KG1 (cell line): ENCODE measurements around the gene LAPTM4A.
"Not testable (repeated sequence)": the region's sequence is repeated elsewhere in the genome, so short reads cannot be mapped to it uniquely, and the experiment has no call there.

Experiments used
- DNase-seq: peaks from one replicate; lab custom pipeline; 2025; lab: John Stamatoyannopoulos, UW

Gene LAPTM4A

DNA sequence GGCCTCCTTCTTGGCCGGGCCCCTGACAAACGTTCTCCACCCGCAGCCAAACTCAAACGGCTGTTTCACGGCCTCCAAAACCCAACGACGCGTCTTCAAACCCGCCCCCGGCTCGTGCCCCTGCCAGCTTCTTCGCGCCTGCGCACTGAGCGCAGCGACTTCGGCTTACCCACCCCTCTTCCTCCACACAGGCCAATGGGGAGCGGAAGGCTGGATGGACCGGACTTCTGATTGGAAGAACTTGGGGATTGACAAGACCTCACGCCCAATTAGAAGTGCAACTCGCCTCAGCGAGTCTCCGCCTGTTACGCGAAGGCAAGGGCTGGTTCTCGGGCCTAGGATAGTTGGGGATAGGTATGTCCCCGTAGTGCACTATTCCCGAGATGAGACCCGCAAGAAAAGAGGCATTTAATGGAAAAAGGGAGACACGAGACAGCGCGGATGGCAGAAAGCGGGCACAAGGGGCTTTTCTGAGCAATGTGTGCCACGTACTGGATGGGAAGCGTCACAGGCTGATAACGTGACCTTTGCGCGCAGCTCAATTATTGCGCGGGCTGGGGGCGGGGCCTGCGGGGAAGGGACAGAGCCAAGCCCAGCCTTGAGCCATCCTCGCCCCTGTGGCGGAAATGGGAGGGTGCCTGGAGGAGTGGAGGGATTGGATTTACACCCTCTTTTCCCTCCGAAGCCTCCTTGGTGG lies at the start of gene LAPTM4A:
Gene LAPTM4A, minus strand, starts transcription at position 97 of the 697 bp plus-strand sequence. CDS start 108 bp downstream, outside the sequence.
- peak; percentile 99 for DNase-seq

- DNase-seq = no peak
These were observed 49.3 kb upstream of the LAPTM4A start for GRCh38 chr2:20100711-20101110.

DNA sequence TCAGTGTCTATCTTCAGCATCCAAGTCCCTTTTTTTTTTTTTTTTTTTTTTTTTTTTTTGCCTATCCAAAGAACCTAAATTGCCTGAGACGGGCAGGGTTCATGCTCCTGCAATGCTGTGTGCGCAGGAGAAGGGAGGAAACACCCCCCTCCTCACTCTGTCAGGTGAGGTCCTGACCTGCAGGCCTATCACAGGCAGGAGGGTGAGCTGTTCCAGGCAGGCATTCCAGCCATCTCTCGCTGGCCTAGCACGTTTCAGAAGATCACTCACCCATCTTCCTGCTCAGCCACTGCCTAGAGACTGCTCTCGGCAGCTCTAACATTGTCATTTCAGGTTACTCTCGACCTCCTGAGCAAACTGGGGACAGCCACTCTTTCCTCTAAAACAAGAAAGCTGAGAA lies 48.4 kb upstream of the LAPTM4A start:
- DNase-seq = no peak

DNA sequence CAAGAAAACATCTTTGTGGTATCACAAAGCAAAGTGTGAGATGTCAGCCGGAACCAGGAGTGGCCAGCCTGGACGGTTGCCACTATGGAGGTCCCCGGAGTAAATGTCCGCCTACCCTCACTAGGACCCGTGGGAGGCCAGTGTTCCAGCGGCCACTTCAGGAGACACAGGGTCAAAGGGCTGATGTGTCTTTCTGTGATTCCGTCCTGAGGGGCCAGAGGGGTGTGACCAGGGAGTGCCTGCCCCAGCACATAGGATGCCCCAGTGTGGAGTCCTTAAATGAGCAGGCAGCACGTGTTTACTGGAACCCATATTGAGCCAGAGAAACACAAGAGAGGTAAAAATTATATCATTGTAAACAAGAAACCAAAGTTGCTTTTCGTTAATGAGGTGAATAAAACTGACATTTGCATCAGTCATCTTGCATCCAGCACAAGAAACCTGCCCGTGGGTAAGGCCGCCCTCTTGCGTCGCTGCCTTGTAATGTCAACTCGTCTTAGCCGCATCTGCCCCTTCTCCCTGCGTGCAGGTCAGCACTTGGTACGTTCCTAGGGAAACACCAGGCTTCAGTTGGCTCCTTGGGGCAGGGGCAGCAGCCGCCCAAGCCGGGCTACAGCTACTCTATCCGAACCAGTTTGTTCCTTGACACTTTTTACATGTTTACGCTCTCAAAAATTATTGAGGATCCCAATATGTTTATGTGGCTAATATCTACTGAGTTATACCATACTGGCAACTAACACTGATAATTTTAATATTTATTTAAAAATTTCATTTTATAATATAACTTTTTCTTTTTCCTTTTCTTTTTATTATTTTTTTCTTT lies 46.7 kb upstream of the LAPTM4A start:
- no peak for DNase-seq

GRCh38 chr2:20095469-20095868 lies 44.0 kb upstream of the LAPTM4A start:
- no peak for DNase-seq

- no peak for DNase-seq
These were observed 43.5 kb upstream of the LAPTM4A start for GRCh38 chr2:20094955-20095354.

DNA sequence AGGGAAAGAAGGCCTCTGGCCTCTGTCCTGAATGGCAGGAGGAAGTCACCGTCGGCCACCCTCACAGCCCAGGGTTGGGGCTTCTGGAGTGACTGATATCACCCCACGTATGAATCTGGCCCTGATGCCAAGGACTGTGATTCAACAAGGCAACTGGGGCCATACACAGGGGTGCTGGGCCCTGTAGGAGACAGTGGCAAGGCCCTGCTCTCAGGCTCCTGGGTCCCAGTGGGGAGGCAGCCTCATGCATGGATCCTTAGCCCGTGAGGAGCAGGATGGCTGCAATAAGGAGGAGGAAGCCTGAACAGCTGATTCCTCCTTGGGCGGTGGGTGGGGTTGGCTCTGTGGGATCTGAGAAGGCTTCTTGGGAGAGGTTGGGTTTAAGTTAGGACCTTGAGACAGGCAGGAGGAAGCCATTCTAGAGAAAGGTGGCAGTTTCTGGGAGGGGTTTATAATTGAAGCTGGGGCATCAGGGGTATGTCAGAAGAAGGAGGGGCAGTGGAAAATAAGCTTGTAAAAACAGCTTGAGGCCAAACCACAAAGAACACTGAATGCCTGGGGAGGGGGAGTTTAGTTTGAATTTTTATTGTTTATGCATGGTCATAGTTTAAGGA lies 42.8 kb upstream of the LAPTM4A start:
- no peak for DNase-seq

GRCh38 chr2:20093263-20094141 lies 42.1 kb upstream of the LAPTM4A start:
- DNase-seq = no peak

- no peak for DNase-seq
These were observed 41.4 kb upstream of the LAPTM4A start for GRCh38 chr2:20092901-20093235.

- DNase-seq = no peak
These were observed 40.9 kb upstream of the LAPTM4A start for GRCh38 chr2:20092226-20092900.

DNA sequence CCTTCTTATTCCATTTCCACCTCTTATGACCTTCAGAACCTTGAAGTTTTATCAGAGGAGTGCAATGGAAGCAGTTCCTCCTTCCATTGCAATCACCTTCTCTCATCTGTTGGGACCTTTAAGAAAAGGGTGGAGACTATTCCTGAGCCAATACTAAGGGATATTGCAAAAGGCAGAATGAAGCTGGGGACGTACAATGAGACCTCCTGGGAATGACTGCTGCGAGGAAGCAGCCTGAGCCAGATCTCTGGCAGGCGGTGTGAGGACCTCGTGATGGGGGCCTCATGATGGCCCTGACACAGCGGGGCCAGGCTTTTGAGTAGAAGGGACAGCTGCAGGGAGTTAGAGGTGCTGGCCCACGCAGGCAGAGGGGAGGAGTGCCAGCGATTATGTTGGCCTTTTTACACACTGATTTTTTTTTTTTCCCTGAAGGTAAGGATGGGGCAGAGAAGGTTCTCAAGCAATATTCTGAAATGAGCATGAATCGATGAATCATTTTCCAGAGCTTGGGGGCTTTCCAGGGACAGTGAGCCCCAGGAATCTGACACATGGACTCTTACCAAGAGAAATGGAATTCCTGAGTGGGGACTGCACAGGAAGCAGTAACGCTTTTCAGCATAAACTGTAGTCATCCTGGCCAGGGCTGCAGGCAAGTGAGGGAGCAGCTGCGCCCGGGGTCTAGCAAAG lies 40.0 kb upstream of the LAPTM4A start:
- DNase-seq = no peak

GRCh38 chr2:20089715-20090464 lies 38.5 kb upstream of the LAPTM4A start:
- no peak for DNase-seq

DNA sequence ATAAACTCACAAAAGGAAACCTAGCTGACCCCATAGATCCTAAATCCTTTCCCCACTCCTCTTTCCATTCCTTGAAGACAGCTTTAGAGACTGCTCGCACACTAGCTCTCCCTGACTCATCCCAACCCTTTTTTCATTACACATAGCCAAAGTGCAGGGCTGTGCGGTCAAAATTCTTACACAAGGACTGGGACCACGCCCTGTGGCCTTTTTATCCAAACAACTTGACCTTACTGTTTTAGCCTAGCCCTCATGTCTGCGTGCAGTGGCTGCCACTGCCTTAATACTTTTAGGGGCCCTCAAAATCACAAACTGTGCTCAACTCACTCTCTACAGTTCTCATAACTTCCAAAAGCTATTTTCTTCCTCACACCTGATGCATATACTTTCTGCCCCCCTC lies 34.5 kb upstream of the LAPTM4A start:
- DNase-seq = not testable (repeated sequence)

GRCh38 chr2:20082812-20083211 lies 31.4 kb upstream of the LAPTM4A start:
- not testable (repeated sequence) for DNase-seq

- no peak for DNase-seq
These were observed 30.4 kb upstream of the LAPTM4A start for GRCh38 chr2:20081841-20082240.

GRCh38 chr2:20080839-20081415 lies 29.5 kb upstream of the LAPTM4A start:
- DNase-seq = no peak

DNA sequence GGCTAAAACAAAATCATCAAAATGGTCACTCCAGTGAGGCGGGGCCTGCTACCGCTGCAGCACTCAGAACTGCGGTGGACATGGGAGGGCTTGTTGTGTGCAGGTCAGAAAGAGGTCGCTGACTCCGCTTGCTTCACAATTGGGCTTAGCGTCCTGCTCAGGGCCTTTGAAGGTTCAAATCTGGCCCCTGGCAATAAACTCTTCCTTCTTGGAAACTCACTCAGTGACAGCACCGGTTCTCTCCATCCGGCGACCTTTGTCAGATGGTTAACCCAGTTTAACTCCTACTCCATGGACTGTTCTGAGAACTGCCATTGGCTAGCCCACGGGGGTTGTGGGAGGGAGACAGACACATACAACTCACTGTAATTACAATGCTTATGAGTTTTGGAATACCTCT lies 29.0 kb upstream of the LAPTM4A start:
- DNase-seq = no peak

DNA sequence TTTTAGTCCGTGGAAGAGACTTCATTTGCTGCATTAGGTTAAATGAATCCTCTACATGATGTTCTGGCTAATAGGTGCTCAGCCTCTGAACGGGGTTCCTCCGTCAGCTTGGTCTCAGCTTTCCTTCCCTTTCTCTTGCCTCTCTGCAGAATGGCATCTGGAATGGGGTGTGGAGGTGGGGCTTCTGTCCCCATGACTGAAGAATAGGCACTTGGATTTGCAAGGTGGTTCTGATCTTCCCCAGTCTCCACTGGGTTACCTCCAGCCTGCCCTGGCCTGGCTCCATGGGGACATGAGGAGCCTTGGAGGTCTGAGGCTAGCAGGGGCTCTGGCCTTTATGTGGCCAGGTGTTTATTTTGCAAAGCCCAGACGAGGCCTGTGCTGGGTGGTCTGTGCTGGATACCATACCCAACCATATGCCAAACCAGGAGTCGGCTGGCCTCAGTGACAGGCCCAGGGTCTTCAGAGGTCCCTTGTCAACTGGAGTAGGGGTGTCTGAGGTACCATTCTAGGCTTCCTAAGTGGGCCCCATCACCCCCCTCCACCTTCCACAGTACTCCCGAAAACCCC lies 28.2 kb upstream of the LAPTM4A start:
- no peak for DNase-seq

DNA sequence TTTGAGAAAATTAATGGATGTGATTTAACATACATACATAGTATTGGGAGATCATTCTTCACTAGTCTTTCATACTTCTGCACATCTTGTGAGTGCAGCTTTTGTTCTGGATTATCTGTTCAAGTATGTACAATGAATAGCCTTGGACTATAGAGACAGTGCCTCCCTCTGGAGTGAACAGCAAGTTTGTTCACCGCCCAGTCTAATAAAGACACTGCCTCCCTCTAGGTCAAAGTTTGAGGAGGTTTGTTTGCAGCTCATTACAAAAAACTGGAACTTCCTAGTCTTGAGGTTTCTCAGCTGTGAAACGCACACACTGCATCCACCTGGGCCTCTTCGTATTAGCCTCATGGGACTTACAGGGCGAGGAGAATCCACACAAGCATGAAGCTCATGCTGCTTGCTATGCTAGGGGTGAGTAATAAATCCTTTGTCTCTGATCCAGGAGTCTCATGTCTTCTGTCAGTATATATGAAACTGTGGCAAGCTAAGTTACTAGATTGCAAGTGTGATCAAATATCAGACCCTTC lies 26.0 kb upstream of the LAPTM4A start:
- no peak for DNase-seq
